ENCODE results near the gene POR.
A peak's percentile ranks its signal among the peaks of the same experiment; 100 is the strongest.

The POR gene

DNA sequence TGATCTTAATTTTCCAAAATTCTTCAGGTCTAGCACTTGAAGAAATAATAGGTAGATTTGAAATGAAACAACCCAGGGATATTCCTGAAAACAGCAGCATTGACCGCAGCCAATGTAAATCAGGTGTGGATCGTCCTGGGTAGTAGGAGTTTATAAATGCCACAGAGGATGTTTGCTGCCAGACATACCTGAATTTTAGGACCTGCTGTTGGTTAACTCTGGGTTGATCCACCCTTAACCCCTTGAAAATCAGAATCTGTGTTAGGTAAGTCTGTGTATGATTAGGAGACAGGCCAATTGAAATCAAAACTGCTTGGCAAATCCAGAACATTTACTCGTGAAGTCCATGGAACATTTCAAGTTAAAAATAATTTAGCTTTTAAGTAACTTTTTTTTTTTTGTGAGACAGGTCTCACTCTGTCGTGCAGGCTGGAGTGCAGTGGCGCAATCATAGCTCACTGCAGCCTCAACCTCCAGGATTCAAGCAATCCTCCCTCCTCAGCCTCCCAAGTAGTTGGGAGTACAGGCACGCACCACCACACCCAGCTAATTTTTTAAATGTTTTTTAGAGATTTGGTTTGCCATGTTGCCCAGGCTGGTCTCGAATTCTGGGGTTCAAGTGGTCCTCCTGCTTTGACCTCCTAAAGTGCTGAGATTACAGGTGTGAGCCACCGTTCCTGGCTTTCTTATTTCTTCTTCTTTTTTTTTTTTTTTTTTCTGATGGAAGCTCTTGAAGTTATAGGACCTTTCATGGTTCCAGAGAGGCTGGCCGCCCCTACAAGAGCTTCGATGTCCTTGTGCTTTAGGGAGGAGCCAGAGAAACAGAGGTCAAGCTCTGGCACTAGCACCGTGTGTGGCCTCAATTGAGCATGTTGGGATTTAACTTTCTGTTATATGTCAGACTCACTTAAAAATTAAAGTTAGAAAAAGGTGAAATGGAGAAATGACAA, 2.0 kb downstream of the POR start:
- no peak for DNase-seq

DNA sequence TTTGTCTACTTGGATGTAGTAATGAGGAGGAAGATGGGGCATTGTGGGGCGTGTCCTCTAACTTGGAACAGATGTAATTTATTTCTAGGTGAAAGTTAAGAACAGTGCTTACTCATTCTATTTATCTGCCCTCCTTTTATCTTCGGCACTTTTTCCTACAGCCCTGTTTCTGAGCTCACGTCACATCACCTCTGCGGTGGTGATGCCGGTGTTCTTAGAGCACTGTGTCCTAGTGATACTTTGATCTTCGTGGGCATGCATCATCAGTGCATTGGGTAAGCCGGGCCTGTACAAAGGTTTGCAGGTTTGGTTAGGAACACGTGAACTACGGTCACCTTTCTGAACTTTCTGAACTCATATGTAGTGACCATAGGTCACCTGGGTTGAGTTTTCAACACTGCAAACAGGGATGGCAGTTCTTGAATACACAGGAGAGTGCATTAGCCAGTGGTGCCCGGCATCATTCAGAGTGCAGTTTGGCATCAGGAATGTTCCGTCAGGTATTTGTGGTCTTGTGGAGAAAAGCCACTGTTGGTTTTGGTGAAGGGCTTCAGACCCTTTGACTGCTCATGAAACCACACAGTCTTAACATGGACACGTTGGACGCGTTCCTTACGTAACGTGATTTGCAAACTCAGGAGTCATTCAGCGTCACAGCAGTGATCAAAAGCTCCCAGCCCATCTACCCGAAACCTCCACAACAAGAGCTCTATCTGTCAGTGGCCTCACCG, 5.6 kb downstream of the POR start:
- DNase-seq = no peak

DNA sequence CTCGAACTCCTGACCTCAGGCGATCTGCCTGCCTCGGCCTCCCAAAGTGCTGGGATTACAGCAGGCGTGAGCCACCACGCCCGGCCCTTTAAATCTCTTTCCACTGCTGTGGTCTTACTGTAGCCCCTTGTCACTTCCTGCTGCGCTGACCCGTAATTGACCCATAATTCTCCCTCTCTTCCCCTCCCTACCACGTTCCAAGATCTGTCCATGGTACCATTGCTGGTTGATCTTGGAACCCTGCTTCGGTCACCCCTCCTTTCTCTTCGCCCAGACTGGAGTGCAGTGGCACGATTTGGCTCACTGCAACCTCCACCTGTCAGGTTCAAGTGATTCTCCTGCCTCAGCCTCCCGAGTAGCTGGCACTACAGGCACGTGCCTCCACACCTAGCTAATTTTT, 6.5 kb downstream of the POR start:
- DNase-seq = no peak

DNA sequence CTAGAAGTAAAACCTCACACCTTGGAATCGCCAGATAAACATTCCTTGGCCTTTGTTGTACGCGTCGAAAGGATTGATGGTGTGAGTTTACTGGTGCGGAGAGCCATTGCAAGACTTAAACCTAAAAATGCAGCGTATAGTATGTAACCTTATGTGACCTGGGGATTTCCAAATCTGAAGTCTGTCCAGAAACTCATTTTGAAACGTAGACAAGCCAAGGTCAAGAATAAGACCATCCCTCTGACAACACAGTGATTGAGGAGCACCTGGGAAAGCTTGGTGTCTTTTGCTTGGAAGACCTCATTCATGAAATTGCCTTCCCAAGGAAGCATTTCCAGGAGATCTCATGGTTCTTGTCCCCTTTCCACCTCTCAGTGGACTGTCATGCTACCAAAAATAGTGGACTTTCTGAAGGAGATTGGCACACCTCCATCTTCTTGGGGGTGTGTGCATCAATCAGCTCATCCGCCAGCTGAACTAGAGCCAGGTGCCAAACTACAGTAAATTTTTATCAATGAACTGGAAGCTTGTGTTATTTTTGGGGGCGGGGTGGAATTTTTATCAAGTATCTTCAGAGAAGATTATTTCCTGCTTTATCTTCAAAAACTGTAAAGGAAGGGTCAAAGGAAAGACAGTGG, 8.1 kb downstream of the POR start:
- no peak for DNase-seq

DNA sequence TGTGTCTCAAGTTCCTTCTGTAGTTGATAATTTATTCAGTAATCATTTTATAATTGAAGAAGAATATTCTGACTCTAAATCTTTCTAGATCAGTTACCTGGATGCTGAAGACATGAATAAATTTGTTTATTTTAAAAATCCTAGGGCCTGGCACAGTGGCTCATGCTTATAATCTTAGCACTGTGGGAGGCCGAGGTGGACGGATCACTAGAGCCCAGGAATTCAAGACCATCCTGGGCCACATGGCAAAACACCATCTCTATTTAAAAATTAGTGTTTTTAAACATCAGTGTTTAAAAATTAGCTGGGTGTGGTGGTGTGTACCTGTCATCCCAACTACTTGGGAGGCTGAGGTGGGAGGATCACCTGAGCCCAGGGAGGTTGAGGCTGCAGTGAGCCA, 9.3 kb downstream of the POR start:
- no peak for DNase-seq

DNA sequence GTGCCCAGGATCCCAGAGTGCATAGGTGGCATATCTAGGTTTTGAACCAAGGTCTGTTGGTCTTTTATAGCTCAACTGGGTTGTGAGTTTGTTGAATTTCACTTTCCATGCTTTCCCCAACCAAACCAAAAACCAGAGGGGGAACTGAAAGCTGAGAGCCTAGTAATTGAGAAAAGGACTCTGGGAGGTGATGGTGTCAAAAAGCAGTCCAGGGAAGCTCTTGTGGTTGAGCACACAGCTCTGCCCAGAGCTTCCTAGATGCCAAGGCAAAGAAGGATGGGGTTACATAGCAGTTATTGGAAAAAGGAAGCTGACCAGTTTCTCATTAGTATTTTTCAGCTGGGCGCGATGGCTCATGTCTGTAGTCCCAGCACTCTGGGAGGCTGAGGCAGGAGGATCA, 9.9 kb downstream of the POR start:
- DNase-seq = no peak

DNA sequence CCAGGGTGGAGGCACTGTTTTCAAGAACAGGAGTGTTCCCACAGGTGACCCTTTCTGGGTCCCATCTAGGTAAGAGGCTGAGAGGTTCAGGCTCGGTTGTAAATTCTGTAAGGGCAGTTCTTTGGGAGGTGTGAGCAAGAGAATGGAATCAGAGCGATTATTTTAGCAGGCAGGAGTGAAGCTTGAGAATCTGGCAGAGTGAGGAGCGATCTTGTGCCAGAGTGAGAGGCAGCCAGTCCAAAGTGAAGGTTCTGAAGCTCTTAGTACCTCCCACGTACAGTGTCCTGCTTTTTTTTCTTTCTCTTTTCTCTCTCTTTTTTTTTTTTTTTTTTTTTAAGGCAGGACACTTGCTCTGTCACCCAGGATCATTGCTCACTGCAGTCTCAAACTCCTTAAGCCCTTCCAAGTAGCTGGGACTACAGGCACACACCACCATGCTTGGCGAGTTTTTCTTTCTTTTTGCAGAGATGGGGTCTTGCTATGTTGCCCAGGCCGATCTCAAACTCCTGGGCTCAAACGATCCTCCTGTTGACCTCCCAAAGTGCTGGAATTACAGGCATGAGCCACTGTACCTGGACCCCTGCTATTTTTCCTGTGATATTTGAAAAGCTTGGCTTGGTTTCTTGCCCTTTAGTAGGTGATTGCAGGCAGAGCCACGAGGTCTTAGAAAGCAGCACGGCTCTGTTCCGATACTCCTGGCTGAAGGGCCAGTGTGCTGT, 10.9 kb downstream of the POR start:
- no peak for DNase-seq

DNA sequence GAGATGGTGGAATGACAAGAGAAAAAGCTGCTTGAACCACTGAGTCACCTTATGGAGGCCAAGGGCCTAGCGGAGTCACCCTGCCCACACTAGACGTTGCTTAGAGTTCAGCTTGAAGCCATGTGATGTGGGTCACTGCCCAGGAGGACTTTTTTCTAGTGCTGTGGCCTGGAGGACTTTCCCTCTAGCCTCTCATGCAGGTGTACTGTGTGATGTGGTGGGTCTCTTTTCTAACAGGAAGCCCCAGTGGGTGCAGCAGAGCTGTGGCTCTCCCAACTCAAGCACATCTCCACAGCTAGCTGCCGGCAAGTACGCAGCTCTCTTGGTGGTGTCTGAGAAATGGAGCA, 13.6 kb downstream of the POR start:
- no peak for DNase-seq

DNA sequence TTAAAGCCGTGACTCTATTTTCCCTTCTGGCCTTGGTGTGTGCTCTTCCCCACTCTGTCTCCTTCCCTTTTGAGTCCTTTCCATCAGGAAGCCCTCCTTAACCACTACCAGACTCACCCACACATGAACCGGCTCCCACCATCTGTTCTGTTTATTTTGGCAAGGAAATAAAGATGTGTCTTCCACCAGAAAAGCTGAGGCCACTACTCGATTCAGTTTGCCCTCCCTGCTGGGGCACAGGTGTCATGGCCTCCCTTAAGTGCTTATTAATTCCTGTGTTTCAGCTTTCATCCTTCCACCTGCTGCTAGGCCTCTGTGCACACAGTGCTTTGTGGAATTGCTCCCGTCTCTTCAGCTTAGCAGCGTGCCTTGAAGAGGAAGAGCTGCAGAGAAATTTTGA, 16.7 kb downstream of the POR start:
- no peak for DNase-seq

DNA sequence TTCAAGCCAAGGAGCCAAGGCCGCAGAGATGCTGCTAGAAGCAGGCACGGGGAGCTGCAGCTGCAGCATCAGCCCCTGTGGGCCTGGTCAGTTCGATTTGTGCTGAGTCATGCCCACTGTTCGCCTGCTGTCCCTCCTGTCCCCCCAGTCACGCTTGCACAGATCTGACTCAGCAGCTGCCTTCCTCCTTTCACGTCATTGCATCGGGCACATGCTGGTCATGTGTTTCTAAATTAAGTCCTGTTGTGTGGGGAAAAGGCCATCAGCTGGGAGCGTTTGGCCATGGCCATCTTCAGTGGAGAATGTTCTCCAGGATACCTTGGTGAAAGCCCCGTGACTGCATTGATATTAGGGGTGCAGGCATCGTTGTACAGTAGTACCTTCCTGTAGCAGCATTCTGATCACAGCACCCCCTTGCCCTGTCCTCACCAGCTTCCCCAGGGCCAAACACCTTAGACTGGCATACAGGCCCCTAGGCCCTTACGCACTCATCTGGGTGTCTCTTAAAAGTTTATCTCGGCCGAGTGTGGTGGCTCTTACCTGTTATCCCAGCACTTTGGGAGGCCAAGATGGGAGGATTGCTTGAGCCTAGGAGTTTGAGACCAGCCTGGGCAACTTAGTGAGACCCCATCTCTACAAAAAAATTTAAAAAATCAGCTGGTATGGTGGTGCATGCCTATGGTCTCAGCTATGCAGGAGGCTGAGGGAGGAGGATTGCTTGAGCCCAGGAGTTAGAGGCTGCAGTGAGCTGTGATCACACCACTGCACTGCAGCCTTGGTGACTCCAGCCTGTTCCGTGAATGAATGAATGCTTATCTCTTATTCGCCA, 23.2 kb downstream of the POR start:
- peak; percentile 89 for DNase-seq

DNA sequence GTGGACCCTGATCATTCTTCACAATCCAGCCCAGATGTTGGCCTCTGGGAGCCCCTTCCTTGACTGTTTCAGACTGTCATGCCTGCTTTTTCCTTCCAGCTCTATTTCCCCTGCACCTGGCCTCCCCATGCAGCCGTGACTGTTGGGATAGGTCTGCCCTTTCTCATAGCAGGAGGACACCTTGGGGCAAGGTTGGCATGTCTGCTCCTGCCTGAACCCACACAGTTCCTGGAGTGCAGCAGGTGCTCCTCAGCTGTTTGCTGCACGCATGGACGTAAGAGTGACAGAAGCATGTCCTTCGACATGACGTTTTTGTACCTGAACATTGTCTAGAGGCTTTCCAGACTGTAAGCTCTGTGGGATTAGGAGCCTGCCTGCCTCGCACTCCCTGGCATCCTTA, 24.0 kb downstream of the POR start:
- no peak for DNase-seq

DNA sequence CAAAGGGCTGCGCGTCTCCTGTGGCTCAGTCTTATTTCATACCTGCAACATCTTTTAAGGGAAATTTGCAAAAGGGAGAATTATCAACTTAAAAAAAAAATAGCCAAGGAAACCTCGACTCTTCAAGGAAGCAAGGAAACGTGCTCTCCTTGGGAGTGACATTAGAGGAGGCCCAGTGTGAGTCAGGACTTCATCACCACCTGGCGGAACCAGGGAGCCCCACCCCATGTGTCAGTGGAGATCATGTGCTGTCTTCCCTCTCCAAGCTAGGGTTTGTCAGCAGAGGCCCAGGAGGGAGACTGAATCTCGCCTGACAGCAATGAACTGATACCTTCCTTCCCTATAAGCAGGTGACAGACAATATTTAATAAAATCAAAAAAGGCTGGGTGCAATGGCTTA, 28.9 kb downstream of the POR start:
- DNase-seq = peak; percentile 75

DNA sequence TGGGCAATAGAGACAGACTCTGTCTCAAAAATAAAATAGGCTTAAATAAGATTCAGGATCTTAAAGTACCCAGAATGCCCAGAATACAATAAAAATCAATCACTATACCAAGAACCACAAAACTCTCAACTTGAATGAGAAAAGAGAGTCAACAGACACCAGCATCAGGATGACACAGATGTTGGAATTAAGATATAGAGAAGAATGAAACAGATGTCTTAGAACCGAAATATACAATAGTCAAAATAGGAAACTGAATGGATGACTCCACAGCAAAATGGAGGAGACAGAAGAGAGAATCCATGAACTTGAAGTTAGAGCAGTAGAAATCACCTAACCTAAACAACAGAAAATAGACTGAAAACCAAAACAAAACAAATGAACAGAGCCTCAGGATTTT, 29.6 kb downstream of the POR start:
- no peak for DNase-seq

DNA sequence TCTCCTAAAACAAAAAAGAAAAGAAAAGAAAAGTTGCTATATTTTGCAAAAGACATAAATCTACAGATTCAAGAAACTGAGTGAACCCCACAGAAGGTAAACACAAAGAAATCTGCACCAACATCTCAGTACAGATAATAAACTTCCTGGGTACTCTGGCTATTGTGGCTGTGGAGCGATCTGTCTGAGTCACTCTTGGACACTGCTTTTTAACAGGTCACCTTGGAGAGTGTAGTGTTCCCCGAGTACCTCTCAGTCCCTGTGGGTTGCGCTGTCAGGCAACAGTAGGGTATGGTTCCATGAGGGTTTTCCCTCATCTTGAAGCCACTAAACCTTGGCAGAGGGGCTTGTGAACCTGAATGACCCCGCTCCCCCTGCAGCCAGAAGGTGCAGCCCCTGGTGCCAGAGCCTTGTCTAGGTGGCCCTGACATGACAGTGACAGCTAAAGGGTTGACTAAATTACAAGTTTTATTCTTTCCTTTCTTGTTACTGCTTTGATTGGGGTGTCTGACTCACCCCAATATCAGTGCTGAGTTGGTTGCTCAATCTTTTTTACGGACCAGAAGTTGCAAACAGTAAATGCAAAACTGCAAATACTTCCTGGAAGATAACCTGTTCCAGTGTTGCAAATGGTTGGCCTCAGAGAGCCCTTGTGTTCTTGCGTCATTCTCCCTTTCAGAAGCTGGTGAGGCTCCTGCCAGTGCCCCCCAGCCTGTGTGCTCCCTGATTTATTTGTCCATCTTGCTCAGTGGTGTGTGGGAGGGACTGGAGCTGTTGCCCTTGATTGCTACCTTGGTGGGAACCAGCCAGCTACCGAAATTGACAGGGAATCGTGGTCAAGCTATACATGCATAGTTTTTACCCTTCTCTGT, 30.6 kb downstream of the POR start:
- peak; percentile 72 for DNase-seq

DNA sequence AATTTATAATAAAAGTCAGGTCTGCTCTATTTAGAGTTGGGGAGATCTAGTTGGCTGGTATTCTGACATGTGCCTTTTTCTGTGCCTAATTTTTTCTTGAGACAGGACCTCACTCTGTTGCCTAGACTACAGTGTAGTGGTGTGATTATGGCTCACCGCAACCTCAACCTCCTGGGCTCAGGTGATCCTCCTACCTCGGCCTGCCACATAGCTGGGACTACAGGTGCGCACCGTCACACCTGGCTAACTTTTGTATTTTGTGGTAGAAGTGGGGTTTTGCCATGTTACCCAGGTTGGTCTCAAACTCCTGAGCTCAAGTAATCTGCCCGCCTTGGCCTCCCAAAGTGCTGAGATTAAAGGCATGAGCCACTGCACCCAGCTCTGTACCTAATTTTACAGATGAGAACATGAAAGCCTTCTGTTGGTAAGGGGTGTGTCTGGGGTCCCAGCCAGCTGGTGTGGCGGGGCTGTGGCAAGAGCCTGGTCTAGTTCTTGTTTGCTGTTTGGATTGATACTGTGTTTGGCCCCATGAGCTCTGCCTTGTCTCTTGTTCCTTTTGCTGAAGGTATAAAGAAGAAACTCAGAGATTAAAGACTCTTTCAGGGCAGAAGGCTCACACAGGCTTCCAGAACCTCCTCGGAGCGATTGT, 31.4 kb downstream of the POR start:
- no peak for DNase-seq

DNA sequence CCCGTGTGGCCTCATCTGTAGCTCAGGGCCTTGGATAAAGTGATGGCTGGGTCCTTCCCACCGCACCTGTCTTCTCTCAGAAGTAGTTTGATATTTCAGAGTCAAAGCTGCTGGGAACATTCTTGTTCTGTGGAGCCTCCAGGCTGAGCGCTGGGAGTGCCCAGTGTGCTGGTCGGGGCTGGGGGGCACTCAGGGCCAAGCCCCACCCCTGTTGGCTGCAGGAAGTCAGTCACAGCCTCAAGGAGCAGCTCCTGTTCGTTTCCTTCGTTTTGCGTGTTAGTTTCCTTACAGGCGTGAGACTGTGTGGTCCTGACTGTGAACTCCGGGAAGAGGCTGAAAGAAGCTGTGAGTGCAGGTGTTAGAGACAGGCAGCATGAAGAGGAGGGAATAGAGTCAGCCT, 33.2 kb downstream of the POR start:
- no peak for DNase-seq

DNA sequence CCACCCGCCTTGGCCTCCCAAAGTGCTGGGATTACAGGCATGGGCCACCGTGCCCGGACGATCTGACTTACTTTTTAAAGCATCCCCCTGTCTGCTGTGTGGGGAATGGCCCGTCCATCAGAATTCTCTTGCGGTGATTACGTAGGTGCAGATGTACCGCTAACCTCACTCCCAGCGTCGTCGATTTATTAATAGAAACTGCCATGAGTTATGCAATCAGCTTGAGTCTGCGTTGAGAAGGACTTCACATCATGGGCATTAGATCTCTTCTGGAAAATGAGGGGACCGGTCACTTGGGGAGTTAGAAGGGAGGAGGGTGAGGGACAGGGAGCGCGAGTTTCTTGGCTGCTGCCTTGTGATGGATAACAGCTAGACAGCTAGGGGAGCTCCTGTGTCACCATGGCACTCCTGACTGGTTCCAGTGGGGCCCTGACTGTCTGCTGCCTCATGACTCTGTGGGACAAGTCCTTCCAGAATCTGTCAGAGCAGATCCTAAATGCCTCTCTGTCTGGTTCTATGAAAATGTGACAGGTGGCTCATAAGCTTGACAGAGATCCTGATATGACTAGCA, 35.2 kb downstream of the POR start:
- no peak for DNase-seq

DNA sequence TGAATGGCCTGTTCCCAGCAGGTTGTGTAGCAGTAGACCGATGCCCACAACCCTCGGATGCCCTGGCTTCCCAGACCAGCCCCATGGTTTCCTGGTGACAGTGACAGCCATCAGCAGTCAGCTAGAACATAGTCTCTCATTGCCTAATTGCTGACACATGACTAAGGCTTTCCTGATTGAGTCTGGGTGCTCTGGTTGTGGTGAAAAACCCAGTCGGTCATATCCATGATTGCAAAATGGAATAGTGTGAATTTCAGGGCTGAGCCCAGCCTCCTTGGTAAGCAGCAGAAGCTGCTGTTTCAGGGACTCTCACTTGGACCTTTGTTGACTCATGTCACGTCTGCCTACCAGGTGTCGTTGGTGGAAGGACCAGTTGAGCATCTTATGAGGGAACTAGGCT, 36.6 kb downstream of the POR start:
- peak; percentile 80 for DNase-seq

DNA sequence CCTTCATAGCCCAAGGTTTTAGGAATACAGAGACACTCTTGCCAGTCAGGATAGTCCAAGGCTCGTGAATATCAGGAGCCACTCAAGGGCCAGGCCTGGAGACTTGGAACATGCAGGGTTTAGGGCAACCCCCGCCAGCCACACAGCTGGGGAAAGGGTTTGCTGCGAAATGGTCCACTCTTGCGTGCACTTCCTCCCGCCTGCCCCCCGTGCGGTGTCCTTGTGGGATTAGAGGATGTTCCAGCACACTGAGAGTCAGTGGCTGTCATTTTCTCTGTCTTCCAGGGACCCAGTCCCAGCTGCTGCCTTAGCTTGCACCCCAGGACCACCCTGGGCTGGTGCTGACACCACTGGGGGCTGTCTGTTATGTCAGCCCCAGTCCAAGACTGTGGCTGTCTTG, 38.5 kb downstream of the POR start:
- DNase-seq = no peak

DNA sequence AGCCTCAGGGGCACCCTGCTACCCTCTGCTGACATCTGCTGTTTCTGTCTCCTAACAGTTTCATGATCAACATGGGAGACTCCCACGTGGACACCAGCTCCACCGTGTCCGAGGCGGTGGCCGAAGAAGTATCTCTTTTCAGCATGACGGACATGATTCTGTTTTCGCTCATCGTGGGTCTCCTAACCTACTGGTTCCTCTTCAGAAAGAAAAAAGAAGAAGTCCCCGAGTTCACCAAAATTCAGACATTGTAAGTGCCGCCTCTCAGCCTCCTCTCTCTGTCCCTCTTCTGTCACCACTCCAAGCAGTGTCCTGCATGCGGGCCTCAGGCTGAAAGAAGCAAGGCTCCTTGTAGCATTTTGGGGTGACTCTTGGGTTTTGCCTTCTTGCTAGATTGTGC, 39.0 kb downstream of the POR start:
- no peak for DNase-seq

Measured in HCEC 1CT (cell line).